ENCODE measurements around the gene KCNK3.

GRCh38 chr2:26710743-26711456, 18.4 kb downstream of the KCNK3 start:
- TF ChIP-seq CTCF (IDR thresholded peaks at IDR 0.05) (no peak), POLR2AphosphoS5 (IDR thresholded peaks at IDR 0.05) (no peak)
